IMR-90 (cell line): ENCODE data around the gene IGF1R. TPM values are rescaled to one million over a fixed set of nuclear protein-coding genes. Genes with fewer than 3 reads are reported as not detected.

Experiments used
- ATAC-seq: fragments of 200-7000 bp; cut with Tn5 transposase; 2 replicates; pipeline ENCODE4 v1.9.1; 2020; ENCODE audit warnings: low read depth, mild to moderate bottlenecking, moderate library complexity
- BruUV-seq: library from RNA; stranded (reverse); fragments of 400-500 nt; replicated peaks from 2 replicates; lab custom pipeline; 2021; lab: Mats Ljungman, UMichigan
- CTCF ChIA-PET: fragments of 300-600 bp; formaldehyde crosslinking; extraction: SDS; loops from one replicate; lab custom pipeline; 2021; ENCODE audit warnings: antibody characterized with exemption; lab: Yijun Ruan, JAX
- POLR2A ChIA-PET: fragments of 300-600 bp; sonication (Branson Sonifier 250); formaldehyde crosslinking; loops from one replicate; lab custom pipeline; 2022; ENCODE audit warnings: antibody characterized with exemption; ENCODE audit not compliant: unreplicated experiment; lab: Charles Lee
- DNase-seq: peaks from one replicate; pipeline ENCODE4 v3.0.0; 2013
- H2AFZ ChIP-seq: replicated peaks from 2 replicates; pipeline ENCODE3; 2013; ENCODE audit warnings: low read length, mild to moderate bottlenecking; ENCODE audit not compliant: poor library complexity
- H2AK5ac ChIP-seq: 2 replicates; pipeline ENCODE4 v1.6.1; 2013; ENCODE audit warnings: low read depth, low read length, inconsistent platforms
- H2AK9ac ChIP-seq: replicated peaks from 2 replicates; pipeline ENCODE3; 2013; ENCODE audit warnings: mild to moderate bottlenecking, low read depth, low read length, moderate library complexity; ENCODE audit not compliant: poor library complexity
- H2BK120ac ChIP-seq: 2 replicates; pipeline ENCODE4 v1.6.1; 2013; ENCODE audit warnings: low read depth, low read length, inconsistent platforms
- H2BK15ac ChIP-seq: 3 replicates; pipeline ENCODE4 v1.6.1; 2013; ENCODE audit warnings: low read depth, low read length, inconsistent platforms
- H2BK20ac ChIP-seq: 2 replicates; pipeline ENCODE4 v1.6.1; 2013; ENCODE audit warnings: low read depth, mild to moderate bottlenecking, inconsistent platforms, low read length, moderate library complexity
- H2BK5ac ChIP-seq: 2 replicates; pipeline ENCODE4 v1.6.1; 2013; ENCODE audit warnings: mild to moderate bottlenecking, low read depth, low read length, inconsistent platforms; ENCODE audit not compliant: poor library complexity, severe bottlenecking
- H3K14ac ChIP-seq: replicated peaks from 2 replicates; pipeline ENCODE4 v1.6.1; 2013; ENCODE audit warnings: low read depth, low read length, inconsistent platforms
- H3K18ac ChIP-seq: 2 replicates; pipeline ENCODE4 v1.6.1; 2013; ENCODE audit warnings: low read depth, low read length, control low read depth
- H3K23ac ChIP-seq: 2 replicates; pipeline ENCODE4 v1.6.1; 2013; ENCODE audit warnings: low read depth, low read length, inconsistent platforms
- H3K27ac ChIP-seq: 2 replicates; pipeline ENCODE4 v1.5.1; 2013; ENCODE audit warnings: mild to moderate bottlenecking, control low read depth, low read length; ENCODE audit not compliant: insufficient read depth
- H3K27me3 ChIP-seq: 2 replicates; pipeline ENCODE4 v1.6.1; 2013; ENCODE audit warnings: low read length; ENCODE audit not compliant: control insufficient read depth, insufficient read depth
- H3K36me3 ChIP-seq: 2 replicates; pipeline ENCODE4 v1.6.1; 2013; ENCODE audit warnings: low read length, mixed read lengths; ENCODE audit not compliant: control insufficient read depth, insufficient read depth
- H3K4ac ChIP-seq: 2 replicates; pipeline ENCODE4 v1.6.1; 2013; ENCODE audit warnings: low read depth, low read length, inconsistent platforms
- H3K4me1 ChIP-seq: 2 replicates; pipeline ENCODE4 v1.6.1; 2013; ENCODE audit warnings: low read length, mixed read lengths; ENCODE audit not compliant: control insufficient read depth, insufficient read depth
- H3K4me2 ChIP-seq: 2 replicates; pipeline ENCODE4 v1.6.1; 2013; ENCODE audit warnings: low read depth, mild to moderate bottlenecking, control low read depth, low read length, moderate library complexity
- H3K4me3 ChIP-seq: 2 replicates; pipeline ENCODE4 v1.5.1; 2013; ENCODE audit warnings: low read depth, mild to moderate bottlenecking, control low read depth, low read length, moderate library complexity; ENCODE audit not compliant: insufficient read depth
- H3K56ac ChIP-seq: 2 replicates; pipeline ENCODE4 v1.6.1; 2013; ENCODE audit warnings: low read length, inconsistent platforms; ENCODE audit not compliant: insufficient read depth; ENCODE audit errors: extremely low read depth
- H3K79me1 ChIP-seq, 2 experiments: 2 replicates each; pipeline ENCODE4 v1.6.1; 2013; ENCODE audit warnings: low read length in 2 of 2, inconsistent platforms in 1 of 2, low read depth in 1 of 2
- H3K9ac ChIP-seq: 2 replicates; pipeline ENCODE4 v1.6.1; 2013; ENCODE audit warnings: low read depth, low read length, control low read depth
- H3K9me1 ChIP-seq: 2 replicates; pipeline ENCODE4 v1.6.1; 2013; ENCODE audit warnings: low read length, inconsistent platforms; ENCODE audit not compliant: insufficient read depth
- H3K9me3 ChIP-seq: 2 replicates; pipeline ENCODE4 v1.6.1; 2013; ENCODE audit warnings: low read length; ENCODE audit not compliant: control insufficient read depth, insufficient read depth
- H4K20me1 ChIP-seq: 2 replicates; pipeline ENCODE4 v1.6.1; 2013; ENCODE audit warnings: low read length, inconsistent platforms; ENCODE audit not compliant: insufficient read depth
- H4K5ac ChIP-seq: 2 replicates; pipeline ENCODE4 v1.6.1; 2013; ENCODE audit warnings: mild to moderate bottlenecking, low read depth, low read length, control low read depth
- H4K8ac ChIP-seq, 2 experiments: 2 replicates each; pipeline ENCODE4 v1.6.1; 2013; ENCODE audit warnings: low read depth in 2 of 2, low read length in 2 of 2, control low read depth in 1 of 2, inconsistent platforms in 1 of 2
- H4K91ac ChIP-seq: 2 replicates; pipeline ENCODE4 v1.6.1; 2013; ENCODE audit warnings: low read depth, low read length, inconsistent platforms; ENCODE audit not compliant: insufficient read depth
- BHLHE40 ChIP-seq: fragments of 150-350 bp; IDR thresholded peaks from 2 replicates; pipeline ENCODE4 v1.6.1; 2016; ENCODE audit warnings: mild to moderate bottlenecking, low read depth, low read length
- CEBPB ChIP-seq: IDR thresholded peaks from 2 replicates; pipeline ENCODE4 v1.6.1; 2012; ENCODE audit warnings: low read depth, low read length, improper control_type of control experiment
- CHD1 ChIP-seq: IDR thresholded peaks from 2 replicates; pipeline ENCODE4 v1.6.1; 2012; ENCODE audit warnings: low read depth, low read length, improper control_type of control experiment
- FOS ChIP-seq: fragments of 150-350 bp; IDR thresholded peaks from 2 replicates; pipeline ENCODE4 v1.6.1; 2016; ENCODE audit warnings: low read depth, low read length
- MAFK ChIP-seq: IDR thresholded peaks from 2 replicates; pipeline ENCODE4 v1.6.1; 2012; ENCODE audit warnings: low read depth, low read length, improper control_type of control experiment
- MAZ ChIP-seq: IDR thresholded peaks from 2 replicates; pipeline ENCODE4 v1.6.1; 2012; ENCODE audit warnings: low read depth, mild to moderate bottlenecking, low read length, improper control_type of control experiment, moderate library complexity, borderline replicate concordance
- MXI1 ChIP-seq: IDR thresholded peaks from 2 replicates; pipeline ENCODE4 v1.6.1; 2012; ENCODE audit warnings: low read depth, mild to moderate bottlenecking, low read length, moderate library complexity, borderline replicate concordance
- NFE2L2 ChIP-seq: fragments of 150-350 bp; IDR thresholded peaks from 2 replicates; pipeline ENCODE4 v1.6.1; 2016; ENCODE audit warnings: low read depth, mild to moderate bottlenecking, low read length
- POLR2A ChIP-seq: IDR thresholded peaks from 2 replicates; pipeline ENCODE4 v1.6.1; 2012; ENCODE audit warnings: mild to moderate bottlenecking, low read depth, low read length
- RAD21 ChIP-seq: IDR thresholded peaks from 2 replicates; pipeline ENCODE4 v1.6.1; 2012; ENCODE audit warnings: low read length, improper control_type of control experiment
- RFX5 ChIP-seq: IDR thresholded peaks from 2 replicates; pipeline ENCODE4 v1.8.0; 2012; ENCODE audit warnings: low read depth, mild to moderate bottlenecking, low read length, moderate library complexity
- SMC3 ChIP-seq: fragments of 150-350 bp; IDR thresholded peaks from 2 replicates; pipeline ENCODE4 v1.6.1; 2016; ENCODE audit warnings: low read depth, mild to moderate bottlenecking, antibody characterized with exemption, low read length, moderate library complexity
- WGBS, 2 experiments: methylation state at CpG; one replicate each; pipeline versions ENCODE4 v1.1.5 to v1.1.7; 2013; ENCODE audit warnings: missing lambda C conversion rate in 2 of 2; ENCODE audit not compliant: insufficient read length in 1 of 2; ENCODE audit errors: extremely low coverage in 2 of 2; 5-methylcytosine and 5-hydroxymethylcytosine counted together
- dilution Hi-C: fragments of 300-500 bp; cut with HindIII; formaldehyde crosslinking; loops from one replicate; pipeline ENCODE4 v1.14.3; 2018; ENCODE audit warnings: low sequenced_read_pairs; ENCODE audit not compliant: unreplicated experiment
- in situ Hi-C: fragments of 300-500 bp; cut with MboI; formaldehyde crosslinking; loops from 3 replicates; pipeline ENCODE4 v1.14.3; 2019; ENCODE audit warnings: low sequenced_read_pairs, inconsistent platforms, mixed read lengths
- intact Hi-C: fragments of 100-400 bp; cut with micrococcal nuclease; formaldehyde crosslinking; loops from 2 replicates; pipeline ENCODE4 v1.10.0; 2022
- polyA plus RNA-seq, 3 experiments: library from polyadenylated mRNA; depleted of rRNA; stranded (reverse); fragments of >200 nt; gene quantifications; 2 replicates each; pipeline ENCODE4 v1.2.3, GENCODE V29; 2012; ENCODE audit warnings: low replicate concordance in 1 of 3
- total RNA-seq: library from RNA; depleted of rRNA; stranded (reverse); fragments of >200 nt; gene quantifications from 2 replicates; pipeline ENCODE4 v1.2.3, GENCODE V29; 2012
- TF ChIP-seq, protein P1 (sequence below): conservative IDR thresholded peaks from 2 replicates; pipeline ENCODE4 v1.5.1; 2012; ENCODE audit warnings: mild to moderate bottlenecking, low read depth, low read length, improper control_type of control experiment
- TF ChIP-seq, protein P2 (sequence below): fragments of 150-350 bp; IDR thresholded peaks from 2 replicates; pipeline ENCODE4 v1.6.1; 2017; ENCODE audit warnings: mild to moderate bottlenecking, antibody characterized with exemption, low read length, low read depth

Gene IGF1R
- total and polyA plus RNA-seq, 2 of the 4 experiments (the other 2 are of a cell fraction), result 24.0 to 24.9 TPM

DNA sequence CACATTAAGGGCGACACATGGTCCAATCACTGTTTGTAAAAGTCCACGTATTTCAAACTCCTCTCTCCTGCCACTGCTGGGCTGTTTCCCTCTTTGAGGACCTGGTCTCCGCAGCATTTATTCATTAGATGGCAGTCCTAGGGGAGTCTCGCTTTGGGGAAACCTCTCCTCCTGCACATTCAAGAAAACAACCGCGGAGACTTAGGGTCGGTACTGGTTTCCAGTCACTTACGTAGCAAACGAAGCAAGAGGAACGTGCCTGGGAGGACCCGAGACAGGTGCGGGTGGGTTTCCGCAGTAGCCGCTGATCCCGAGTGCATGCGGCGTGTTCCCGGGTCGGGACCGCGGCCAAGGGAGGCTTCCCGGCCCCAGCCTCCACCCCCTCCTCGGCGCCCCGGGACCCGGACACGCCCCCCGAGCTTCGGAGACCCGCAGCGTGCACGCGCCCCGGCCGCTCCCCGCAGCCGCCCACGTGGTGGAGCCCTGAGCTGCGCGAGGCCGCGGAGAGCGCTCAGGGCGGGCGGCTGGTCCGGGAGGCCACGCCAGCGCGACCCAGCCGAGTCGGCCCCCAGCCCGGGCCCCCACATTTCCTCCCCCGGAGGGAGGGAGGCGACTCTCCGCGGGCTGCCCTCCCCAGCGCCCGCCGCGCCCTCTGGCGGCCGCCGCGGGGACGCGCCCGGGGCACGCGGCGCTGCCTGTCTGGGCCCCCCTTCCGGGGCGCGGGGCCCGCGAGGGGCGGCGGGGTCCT, 1.1 kb upstream of the IGF1R start:
- no peak overlapping the region for H2BK5ac ChIP-seq
- ChIA-PET CTCF (interaction anchor here (0.6 to 4.1 kb wide), 9 partner anchors 9 to 430 kb away, joined by 3 to 31 read pairs (median 3); no protein-coding TSS in a partner anchor), POLR2A (interaction anchor here (0.9 kb wide), 1 partner anchor 209 kb away, joined by 3 read pairs; no protein-coding TSS in a partner anchor)
- dilution Hi-C loops (no loop called here), in situ Hi-C loops (no loop called here), intact Hi-C loops (loop anchor here (1.0 kb wide), 2 partner anchors 128 to 205 kb away; no protein-coding TSS in a partner anchor)
- ATAC-seq (peak; percentile 43), DNase-seq (peak; percentile 43)
- no peaks in the 10 kb centered on the region; the same call in 1 of the 2 replicates for H3K9me3 ChIP-seq
- peak overlapping the region; percentile 4; the same call in 1 of the 2 replicates for H3K14ac ChIP-seq
- BruUV-seq, result no TSS peak
- peak overlapping the region; percentile 34 for H2AK9ac ChIP-seq
- H3K4ac ChIP-seq, result peak overlapping the region; percentile 10; the same call in 1 of the 2 replicates
- H3K23ac ChIP-seq, result peak overlapping the region; percentile 11; the same call in 1 of the 2 replicates
- peak overlapping the region; percentile 94 for H2AFZ ChIP-seq
- no peaks in the 10 kb centered on the region for H3K36me3 ChIP-seq
- H3K9me1 ChIP-seq, result no peaks in the 10 kb centered on the region
- H4K8ac ChIP-seq, result peak overlapping the region in 1 of 2 experiments; percentile 35; a peak in 1 of 4 replicates
- H2BK120ac ChIP-seq, result peak overlapping the region; percentile 20; the same call in 1 of the 2 replicates
- peak overlapping the region; percentile 85 for H3K4me3 ChIP-seq
- H3K9ac ChIP-seq, result peak overlapping the region; percentile 82
- no peak overlapping the region for H4K91ac ChIP-seq
- H2AK5ac ChIP-seq, result no peak overlapping the region
- no peak overlapping the region for H2BK15ac ChIP-seq
- peaks cover 19% of the 10 kb centered on the region for H4K20me1 ChIP-seq
- no peak overlapping the region for H4K5ac ChIP-seq
- H3K27ac ChIP-seq, result peak overlapping the region; percentile 77
- 7% methylated on average over 29 of the region's 77 CpGs; no CpG with 5 or more reads in 1 of the 2 experiments for WGBS, 2 experiments
- peak overlapping the region; percentile 92 for H3K4me2 ChIP-seq
- H3K18ac ChIP-seq, result peak overlapping the region; percentile 5; the same call in 1 of the 2 replicates
- no peak overlapping the region; the same call in 1 of the 2 replicates for H3K56ac ChIP-seq
- no peak overlapping the region for H2BK20ac ChIP-seq
- no peaks in the 10 kb centered on the region for H3K4me1 ChIP-seq
- peaks cover 23% of the 10 kb centered on the region for H3K27me3 ChIP-seq
- H3K79me1 ChIP-seq, result peaks cover 0 to 5% of the 10 kb centered on the region in 2 experiments; a peak in 1 of 4 replicates
- TF ChIP-seq MAFK, result no peak
- no peak for TF ChIP-seq RFX5
- peak; percentile 30; the same call in 1 of the 2 replicates for TF ChIP-seq RAD21
- TF ChIP-seq BHLHE40, result peak; percentile 54
- TF ChIP-seq NFE2L2, result no peak
- TF ChIP-seq CHD1, result no peak
- TF ChIP-seq FOS, result no peak
- TF ChIP-seq SMC3, result peak; percentile 44; the same call in 1 of the 2 replicates
- TF ChIP-seq, protein P1, sequence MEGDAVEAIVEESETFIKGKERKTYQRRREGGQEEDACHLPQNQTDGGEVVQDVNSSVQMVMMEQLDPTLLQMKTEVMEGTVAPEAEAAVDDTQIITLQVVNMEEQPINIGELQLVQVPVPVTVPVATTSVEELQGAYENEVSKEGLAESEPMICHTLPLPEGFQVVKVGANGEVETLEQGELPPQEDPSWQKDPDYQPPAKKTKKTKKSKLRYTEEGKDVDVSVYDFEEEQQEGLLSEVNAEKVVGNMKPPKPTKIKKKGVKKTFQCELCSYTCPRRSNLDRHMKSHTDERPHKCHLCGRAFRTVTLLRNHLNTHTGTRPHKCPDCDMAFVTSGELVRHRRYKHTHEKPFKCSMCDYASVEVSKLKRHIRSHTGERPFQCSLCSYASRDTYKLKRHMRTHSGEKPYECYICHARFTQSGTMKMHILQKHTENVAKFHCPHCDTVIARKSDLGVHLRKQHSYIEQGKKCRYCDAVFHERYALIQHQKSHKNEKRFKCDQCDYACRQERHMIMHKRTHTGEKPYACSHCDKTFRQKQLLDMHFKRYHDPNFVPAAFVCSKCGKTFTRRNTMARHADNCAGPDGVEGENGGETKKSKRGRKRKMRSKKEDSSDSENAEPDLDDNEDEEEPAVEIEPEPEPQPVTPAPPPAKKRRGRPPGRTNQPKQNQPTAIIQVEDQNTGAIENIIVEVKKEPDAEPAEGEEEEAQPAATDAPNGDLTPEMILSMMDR, result peak; percentile 61
- TF ChIP-seq MXI1, result peak; percentile 84; the same call in 1 of the 2 replicates
- peak; percentile 91 for TF ChIP-seq MAZ
- no peak for TF ChIP-seq POLR2A
- TF ChIP-seq, protein P2, sequence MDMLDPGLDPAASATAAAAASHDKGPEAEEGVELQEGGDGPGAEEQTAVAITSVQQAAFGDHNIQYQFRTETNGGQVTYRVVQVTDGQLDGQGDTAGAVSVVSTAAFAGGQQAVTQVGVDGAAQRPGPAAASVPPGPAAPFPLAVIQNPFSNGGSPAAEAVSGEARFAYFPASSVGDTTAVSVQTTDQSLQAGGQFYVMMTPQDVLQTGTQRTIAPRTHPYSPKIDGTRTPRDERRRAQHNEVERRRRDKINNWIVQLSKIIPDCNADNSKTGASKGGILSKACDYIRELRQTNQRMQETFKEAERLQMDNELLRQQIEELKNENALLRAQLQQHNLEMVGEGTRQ, result peak; percentile 58
- TF ChIP-seq CEBPB, result no peak
